Heart left ventricle (tissue), 16 donors: ENCODE results near the gene ROCK2. TPM values are rescaled to one million over a fixed set of nuclear protein-coding genes. Genes with fewer than 3 reads are reported as not detected.
"Not testable (repeated sequence)": the region's sequence is repeated elsewhere in the genome, so short reads cannot be mapped to it uniquely, and the experiment has no call there.

ENCODE experiments used
- ATAC-seq, 4 donors: fragments of 200-7000 bp; cut with Tn5 transposase; one replicate each; pipeline ENCODE4 v1.9.1; 2020 to 2022; ENCODE audit warnings: moderate library complexity in 4 of 4, mild to moderate bottlenecking in 3 of 4, moderate number of reproducible peaks in 1 of 4
- DNase-seq, 5 donors: peaks; one replicate each; pipeline ENCODE4 v3.0.0-alpha.2; 2020
- H3K27ac ChIP-seq, 12 donors: fragments of 200-600 bp; sonication (generic) in 4 of 12; one replicate each; pipeline versions ENCODE4 v1.5.0 to v1.8.0; 2016 to 2022; ENCODE audit warnings: mild to moderate bottlenecking in 2 of 12
- H3K27me3 ChIP-seq, 9 donors: fragments of 200-600 bp; sonication (generic) in 2 of 9; one replicate each; pipeline versions ENCODE4 v1.5.1 to v1.8.0; 2016 to 2022; ENCODE audit warnings: mild to moderate bottlenecking in 3 of 9
- H3K36me3 ChIP-seq, 9 donors: fragments of 200-600 bp; sonication (generic) in 2 of 9; one replicate each; pipeline versions ENCODE4 v1.5.0 to v1.8.0; 2018 to 2022; ENCODE audit warnings: mild to moderate bottlenecking in 2 of 9
- H3K4me1 ChIP-seq, 12 donors: fragments of 200-600 bp; sonication (generic) in 4 of 12; one replicate each; pipeline versions ENCODE4 v1.5.0 to v1.8.0; 2016 to 2022; ENCODE audit warnings: mild to moderate bottlenecking in 3 of 12
- H3K4me3 ChIP-seq, 12 donors: fragments of 200-600 bp; sonication (generic) in 4 of 12; one replicate each; pipeline versions ENCODE4 v1.5.0 to v1.8.0; 2017 to 2022; ENCODE audit warnings: mild to moderate bottlenecking in 9 of 12, moderate library complexity in 4 of 12
- H3K9me3 ChIP-seq, 12 donors: fragments of 200-600 bp; sonication (generic) in 4 of 12; one replicate each; pipeline versions ENCODE4 v1.5.0 to v1.8.0; 2016 to 2022; ENCODE audit warnings: mild to moderate bottlenecking in 1 of 12
- POLR2A ChIP-seq, 2 donors: fragments of 450-650 bp; IDR thresholded peaks; one replicate each; pipeline ENCODE4 v1.6.1; 2017; ENCODE audit warnings: antibody characterized with exemption in 2 of 2, mild to moderate bottlenecking in 2 of 2, moderate library complexity in 2 of 2
- WGBS, 4 donors: extraction: QIAGEN DNeasy Blood & Tissue Kit in 2 of 4; methylation state at CpG; one replicate each; pipeline versions ENCODE4 v1.1.5 to v1.1.7; 2013 to 2018; 5-methylcytosine and 5-hydroxymethylcytosine counted together
- intact Hi-C, 10 donors: fragments of 100-400 bp; cut with DNase I; formaldehyde crosslinking; loops; one replicate each; pipeline versions ENCODE4 v1.11.1 to v1.14.2; 2022
- polyA plus RNA-seq, 2 donors: library from polyadenylated mRNA; stranded (reverse); fragments of 200-250 nt; gene quantifications; one replicate each; pipeline ENCODE4 v1.2.3, GENCODE V29; 2013
- total RNA-seq, 9 donors: library from RNA; depleted of rRNA in 2 of 9; stranded (reverse); fragments of >200 nt in 2 of 9; fragmentation: NEBNext Ultra II Directional in 3 of 9; extraction: Animal tissue kit (Norgen Biotek cat#: 25700) in 3 of 9; gene quantifications; one replicate each; pipeline versions ENCODE4 v1.1.0 to v1.2.4, GENCODE V29; 2016 to 2023
- TF ChIP-seq, protein P1 (sequence below), 12 donors: fragments of 200-600 bp; sonication (generic) in 4 of 12; IDR thresholded peaks; one replicate each; pipeline versions ENCODE4 v1.5.0 to v1.8.0; 2018 to 2022; ENCODE audit warnings: antibody characterized with exemption in 12 of 12, mild to moderate bottlenecking in 5 of 12
- donor health status: ischemic (EF 13 %, LVEDD 7.1; RV severe dilation, severe dysfunction).
- donor health status: healthy with polysubstance abuse.
- donor health status: DM: no; HTN: yes; CAD: no.
- donor health status: DM: no; HTN: no; CAD: no.
- donor health status: ischemic (EF 25% LVEDD 6.9; RV normal size, moderate dysfunction).
- donor health status: ischemic (EF 25% LVEDD 5.7; RV mildly dilated, moderate dysfunction).
- donor health status: healthy.
- donor health status: DM: yes; HTN: yes; CAD: no.
- donor health status: ischemic (EF 35%, LVEDD 5.7; RV mildly dilated, moderate dysfunction).
- donor health status: nonischemic (EF 11% LVEDD 7.7; RV severe dilation, severe dysfunction).
- donor health status: DM: yes; HTN: yes; CAD: no.
- donor health status: PGD.
- donor health status: ischemic (EF 29% LVEDD 5.4; RV normal size, mild dysfunction).
- donor health status: nonischemic (EF 23%, LVEDD 6.1; RV moderate dilation, normal function).

Gene ROCK2
- total and polyA plus RNA-seq, 11 donors = 6.1 to 44.3 (median 38.0) TPM

GRCh38 chr2:11264818-11265217 lies 79.6 kb downstream of the ROCK2 start:
- ATAC-seq = no peak
- Histone ChIP-seq H3K27ac (no peak overlapping the region), H3K4me1 (peaks cover 0 to 17% (median 1%) of the 10 kb centered on the region in 12 donors), H3K36me3 (peaks cover 0 to 8% (median 0%) of the 10 kb centered on the region in 9 donors), H3K9me3 (peaks cover 0 to 7% (median 0%) of the 10 kb centered on the region in 12 donors), H3K4me3 (no peak overlapping the region), H3K27me3 (no peaks in the 10 kb centered on the region)
- no peak for TF ChIP-seq POLR2A (IDR thresholded peaks at IDR 0.05)
- TF ChIP-seq, protein P1, sequence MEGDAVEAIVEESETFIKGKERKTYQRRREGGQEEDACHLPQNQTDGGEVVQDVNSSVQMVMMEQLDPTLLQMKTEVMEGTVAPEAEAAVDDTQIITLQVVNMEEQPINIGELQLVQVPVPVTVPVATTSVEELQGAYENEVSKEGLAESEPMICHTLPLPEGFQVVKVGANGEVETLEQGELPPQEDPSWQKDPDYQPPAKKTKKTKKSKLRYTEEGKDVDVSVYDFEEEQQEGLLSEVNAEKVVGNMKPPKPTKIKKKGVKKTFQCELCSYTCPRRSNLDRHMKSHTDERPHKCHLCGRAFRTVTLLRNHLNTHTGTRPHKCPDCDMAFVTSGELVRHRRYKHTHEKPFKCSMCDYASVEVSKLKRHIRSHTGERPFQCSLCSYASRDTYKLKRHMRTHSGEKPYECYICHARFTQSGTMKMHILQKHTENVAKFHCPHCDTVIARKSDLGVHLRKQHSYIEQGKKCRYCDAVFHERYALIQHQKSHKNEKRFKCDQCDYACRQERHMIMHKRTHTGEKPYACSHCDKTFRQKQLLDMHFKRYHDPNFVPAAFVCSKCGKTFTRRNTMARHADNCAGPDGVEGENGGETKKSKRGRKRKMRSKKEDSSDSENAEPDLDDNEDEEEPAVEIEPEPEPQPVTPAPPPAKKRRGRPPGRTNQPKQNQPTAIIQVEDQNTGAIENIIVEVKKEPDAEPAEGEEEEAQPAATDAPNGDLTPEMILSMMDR (IDR thresholded peaks at IDR 0.05) = no peak
- no peak for DNase-seq
- WGBS, 4 donors = 98 to 100% (median 100%) methylated on average over 1 of the region's 1 CpG
- intact Hi-C loops = no loop called here

DNA sequence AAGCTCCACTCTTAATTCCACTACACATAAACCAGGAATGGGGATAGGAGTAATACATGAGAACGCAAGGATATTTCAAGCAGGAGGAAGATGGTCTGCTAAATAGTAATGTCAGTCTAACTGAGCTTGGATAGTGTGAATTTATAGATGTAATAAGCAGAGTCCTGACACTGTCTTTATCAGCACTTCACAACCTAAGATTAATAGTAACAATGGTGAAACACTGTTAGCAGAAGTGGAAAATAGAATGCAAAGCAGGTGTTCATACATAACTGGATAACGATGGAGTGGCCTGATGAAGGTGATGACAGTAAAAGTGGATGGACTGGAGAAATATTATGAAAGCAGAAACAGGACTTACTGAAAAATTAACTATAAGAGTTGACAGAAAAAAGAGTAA lies 80.4 kb downstream of the ROCK2 start:
- peaks cover 0 to 11% (median 0%) of the 10 kb centered on the region in 9 donors for H3K36me3 ChIP-seq
- ATAC-seq (peak in 3 of 4 donors; percentile 24 to 58 (median 34)), DNase-seq (no peak)
- TF ChIP-seq, protein P1 (IDR thresholded peaks at IDR 0.05) = no peak
- no peak for TF ChIP-seq POLR2A (IDR thresholded peaks at IDR 0.05)
- H3K27me3 ChIP-seq = no peaks in the 10 kb centered on the region
- no peak overlapping the region for H3K27ac ChIP-seq
- peaks cover 0 to 17% (median 1%) of the 10 kb centered on the region in 12 donors for H3K4me1 ChIP-seq
- peaks cover 0 to 4% (median 0%) of the 10 kb centered on the region in 12 donors for H3K9me3 ChIP-seq
- H3K4me3 ChIP-seq = no peak overlapping the region
- 42 to 57% (median 52%) methylated on average over 2 of the region's 2 CpGs for WGBS, 4 donors
- intact Hi-C loops = no loop called here

GRCh38 chr2:11263177-11263576 lies 81.3 kb downstream of the ROCK2 start:
- H3K36me3 ChIP-seq = peaks cover 0 to 11% (median 0%) of the 10 kb centered on the region in 9 donors
- no peaks in the 10 kb centered on the region for H3K9me3 ChIP-seq
- no peaks in the 10 kb centered on the region for H3K27me3 ChIP-seq
- H3K4me1 ChIP-seq = peaks cover 0 to 18% (median 1%) of the 10 kb centered on the region in 12 donors
- DNase-seq (no peak), ATAC-seq (no peak)
- 38 to 45% (median 42%) methylated on average over 1 of the region's 1 CpG for WGBS, 4 donors
- intact Hi-C loops = no loop called here
- H3K4me3 ChIP-seq = no peak overlapping the region
- TF ChIP-seq POLR2A (IDR thresholded peaks at IDR 0.05) = no peak
- TF ChIP-seq, protein P1 (IDR thresholded peaks at IDR 0.05) = no peak
- no peak overlapping the region for H3K27ac ChIP-seq

GRCh38 chr2:11262438-11262837 lies 82.0 kb downstream of the ROCK2 start:
- H3K27ac ChIP-seq, intact Hi-C loops, H3K4me3 ChIP-seq, H3K27me3 ChIP-seq, ATAC-seq, H3K9me3 ChIP-seq, DNase-seq: not testable (repeated sequence)
- Histone ChIP-seq H3K36me3 (peaks cover 0 to 11% (median 0%) of the 10 kb centered on the region in 9 donors), H3K4me1 (peaks cover 0 to 22% (median 1%) of the 10 kb centered on the region in 12 donors)
- WGBS, 4 donors = 91 to 94% (median 94%) methylated on average over 2 of the region's 2 CpGs

DNA sequence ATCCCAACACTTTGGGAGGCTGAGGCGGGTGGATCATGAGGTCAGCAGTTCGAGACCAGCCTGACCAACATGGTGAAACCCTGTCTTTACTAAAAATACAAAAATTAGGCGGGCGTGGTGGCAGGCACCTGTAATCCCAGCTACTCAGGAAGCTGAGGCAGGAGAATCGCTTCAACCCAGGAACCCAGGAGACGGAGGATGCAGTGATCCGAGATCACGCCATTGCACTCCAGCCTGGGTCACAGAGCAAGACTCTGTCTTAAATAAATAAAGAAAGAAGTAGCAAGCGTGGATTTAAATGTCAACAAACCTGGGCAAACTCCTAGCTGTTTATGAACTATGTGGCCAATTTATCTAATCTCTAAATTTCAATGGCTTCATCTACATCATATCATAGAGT lies 82.9 kb downstream of the ROCK2 start:
- Histone ChIP-seq H3K36me3 (peaks cover 0 to 19% (median 4%) of the 10 kb centered on the region in 9 donors), H3K4me1 (peaks cover 0 to 22% (median 1%) of the 10 kb centered on the region in 12 donors)
- H3K4me3 ChIP-seq, intact Hi-C loops, H3K9me3 ChIP-seq, DNase-seq, H3K27ac ChIP-seq, ATAC-seq, H3K27me3 ChIP-seq: not testable (repeated sequence)
- WGBS, 4 donors = 89 to 97% (median 96%) methylated on average over 9 of the region's 9 CpGs
